Measurements from ENCODE around the gene SURF4. TPM values are rescaled to one million over a fixed set of nuclear protein-coding genes. Genes with fewer than 3 reads are reported as not detected.

The SURF4 gene
- total and polyA plus RNA-seq, 2 of the 13 experiments (the other 11 are each of a cell fraction or from before 2014, with no cell fraction given) = 220 to 265 TPM

DNA sequence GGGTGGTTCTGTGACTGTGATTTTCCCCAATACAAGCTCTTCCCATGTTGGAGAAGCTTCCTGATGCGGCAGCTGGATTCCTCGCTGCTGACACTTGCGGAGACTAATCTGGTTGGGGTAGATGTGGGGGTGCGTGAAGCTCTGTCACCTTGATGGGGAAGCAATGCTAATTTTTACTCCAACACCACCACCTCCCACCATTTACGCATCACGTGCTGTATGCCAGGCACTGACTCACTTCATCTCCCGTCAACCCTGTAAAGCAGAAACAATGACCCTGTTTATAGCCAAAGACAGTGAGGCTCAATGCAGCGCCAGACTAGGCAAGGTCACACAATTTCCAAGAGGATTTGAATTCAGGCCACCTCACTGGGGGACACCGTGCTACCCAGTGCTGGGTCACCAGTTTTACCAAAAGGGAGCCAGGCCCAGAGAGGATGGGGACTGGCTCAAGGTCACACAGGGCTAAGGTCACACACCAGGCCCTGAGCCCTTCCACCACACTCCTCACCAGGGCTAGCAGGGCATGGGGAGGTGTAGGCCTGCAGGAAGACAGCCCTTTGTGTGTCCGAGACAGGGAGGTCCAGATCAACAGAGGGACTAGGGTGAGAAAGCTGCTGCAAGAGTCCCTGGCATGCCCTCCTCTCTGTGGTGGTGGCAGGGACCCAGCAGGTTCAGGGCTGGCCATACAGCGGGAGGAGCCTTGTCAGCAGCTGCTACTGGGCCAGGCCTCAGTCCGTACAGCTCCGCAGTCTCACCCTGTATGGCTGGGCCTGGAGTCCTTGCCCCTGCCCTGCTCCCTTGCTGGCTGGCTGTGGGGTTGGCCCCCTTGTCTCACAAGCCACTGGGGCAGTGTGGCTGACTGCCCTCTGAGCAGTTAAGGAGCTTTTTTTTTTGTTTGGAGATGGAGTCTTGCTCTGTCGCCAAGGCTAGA lies 3.6 kb upstream of the SURF4 start:
- ATAC-seq (no peak), FAIRE-seq (no peak), DNase-seq (ENCODE audit: low spot score) (no peak)
- no TSS peak for BruUV-seq (replicated peaks)
- peak overlapping the region; percentile 56 for H3K4me2 ChIP-seq (ENCODE audit: low read depth, low read length)
- no peak overlapping the region for H2AFZ ChIP-seq (ENCODE audit: low read length)
- H3K9ac ChIP-seq (ENCODE audit: insufficient read depth, low read depth, low read length) = 0 out of 2 replicates have a peak overlapping the region, but pooled peaks have one; percentile 23
- in situ Hi-C loops (cut with HindIII; ENCODE audit: extremely low pct_ligation_motif_present, low pct_unique_long_range_greater_than_20kb) = no loop called here
- H3K27me3 ChIP-seq (ENCODE audit: control insufficient read depth in 1 of 2, insufficient read depth in 2 of 2, low read length in 2 of 2) = no peaks in the 10 kb centered on the region
- peak overlapping the region in 1 of 3 experiments; percentile 7; a peak in 1 of 6 replicates for H3K4me3 ChIP-seq (replicated peaks in 1 of 3; ENCODE audit: insufficient read depth in 1 of 3, low read depth in 2 of 3, low read length in 3 of 3)
- H3K27ac ChIP-seq (ENCODE audit: extremely low read length, insufficient read depth, low read length) = no peak overlapping the region
- H3K36me3 ChIP-seq (replicated peaks in 1 of 2; ENCODE audit: control insufficient read depth in 1 of 2, insufficient read depth in 2 of 2, low read length in 2 of 2) = no peaks in the 10 kb centered on the region
- POLR2A ChIA-PET = interaction anchor here (0.8 to 3.3 kb wide), 4 partner anchors 10 to 80 kb away, joined by 3 to 16 read pairs (median 4); partner anchors contain the start of genes CACFD1, MED22 and RPL7A
- 63% methylated on average over 10 of the region's 14 CpGs for WGBS (ENCODE audit: low lambda C conversion rate)
- CTCF ChIA-PET (ENCODE audit: low intra/inter-chr PET ratio, low total read pairs) = no interaction called here
- intact Hi-C loops (cut with micrococcal nuclease; ENCODE audit: unreplicated experiment) = no loop called here
- peaks cover 11% of the 10 kb centered on the region for H3K79me2 ChIP-seq (ENCODE audit: insufficient read depth, low read length)
- H3K9me3 ChIP-seq (ENCODE audit: low read length) = peaks cover 10% of the 10 kb centered on the region; the same call in 1 of the 2 replicates
- peaks cover 8% of the 10 kb centered on the region; the same call in 1 of the 2 replicates for H4K20me1 ChIP-seq (ENCODE audit: insufficient read depth, low read length)
- peaks cover 44% of the 10 kb centered on the region for H3K4me1 ChIP-seq (ENCODE audit: insufficient read depth, low read length)
- TF ChIP-seq MEIS2 (CRISPR knock-in tag; IDR thresholded peaks at IDR 0.05) (no peak), ZNF768 (CRISPR knock-in tag; IDR thresholded peaks at IDR 0.05) (peak; percentile 80), FOSL2 (CRISPR knock-in tag; IDR thresholded peaks at IDR 0.05) (peak; percentile 79), PTBP1 (IDR thresholded peaks at IDR 0.05; ENCODE audit: low read depth, low read length, poor library complexity, severe bottlenecking) (no peak), ZFY (CRISPR knock-in tag; IDR thresholded peaks at IDR 0.05) (peak; percentile 26; the same call in 1 of the 2 replicates), ZFX (CRISPR knock-in tag; IDR thresholded peaks at IDR 0.05; ENCODE audit: low read depth) (peak; percentile 73; the same call in 1 of the 2 replicates), RFXANK (CRISPR knock-in tag; IDR thresholded peaks at IDR 0.05) (no peak), ZNF326 (CRISPR knock-in tag; IDR thresholded peaks at IDR 0.05; ENCODE audit: borderline replicate concordance) (no peak), REL (CRISPR knock-in tag; conservative IDR thresholded peaks at IDR 0.05) (no peak), ZNF235 (CRISPR knock-in tag; IDR thresholded peaks at IDR 0.05; ENCODE audit: borderline replicate concordance) (no peak)
- TF ChIP-seq, protein P1, sequence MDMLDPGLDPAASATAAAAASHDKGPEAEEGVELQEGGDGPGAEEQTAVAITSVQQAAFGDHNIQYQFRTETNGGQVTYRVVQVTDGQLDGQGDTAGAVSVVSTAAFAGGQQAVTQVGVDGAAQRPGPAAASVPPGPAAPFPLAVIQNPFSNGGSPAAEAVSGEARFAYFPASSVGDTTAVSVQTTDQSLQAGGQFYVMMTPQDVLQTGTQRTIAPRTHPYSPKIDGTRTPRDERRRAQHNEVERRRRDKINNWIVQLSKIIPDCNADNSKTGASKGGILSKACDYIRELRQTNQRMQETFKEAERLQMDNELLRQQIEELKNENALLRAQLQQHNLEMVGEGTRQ (IDR thresholded peaks at IDR 0.05; ENCODE audit: low read depth, low read length) = peak; percentile 57; the same call in 1 of the 2 replicates
- TF ChIP-seq, protein P1 (CRISPR knock-in tag; IDR thresholded peaks at IDR 0.05; ENCODE audit: borderline replicate concordance) = no peak
- TF ChIP-seq, protein P2, sequence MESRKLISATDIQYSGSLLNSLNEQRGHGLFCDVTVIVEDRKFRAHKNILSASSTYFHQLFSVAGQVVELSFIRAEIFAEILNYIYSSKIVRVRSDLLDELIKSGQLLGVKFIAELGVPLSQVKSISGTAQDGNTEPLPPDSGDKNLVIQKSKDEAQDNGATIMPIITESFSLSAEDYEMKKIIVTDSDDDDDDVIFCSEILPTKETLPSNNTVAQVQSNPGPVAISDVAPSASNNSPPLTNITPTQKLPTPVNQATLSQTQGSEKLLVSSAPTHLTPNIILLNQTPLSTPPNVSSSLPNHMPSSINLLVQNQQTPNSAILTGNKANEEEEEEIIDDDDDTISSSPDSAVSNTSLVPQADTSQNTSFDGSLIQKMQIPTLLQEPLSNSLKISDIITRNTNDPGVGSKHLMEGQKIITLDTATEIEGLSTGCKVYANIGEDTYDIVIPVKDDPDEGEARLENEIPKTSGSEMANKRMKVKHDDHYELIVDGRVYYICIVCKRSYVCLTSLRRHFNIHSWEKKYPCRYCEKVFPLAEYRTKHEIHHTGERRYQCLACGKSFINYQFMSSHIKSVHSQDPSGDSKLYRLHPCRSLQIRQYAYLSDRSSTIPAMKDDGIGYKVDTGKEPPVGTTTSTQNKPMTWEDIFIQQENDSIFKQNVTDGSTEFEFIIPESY (CRISPR knock-in tag; IDR thresholded peaks at IDR 0.05) = 0 out of 2 replicates have a peak, but pooled peaks have one; percentile 45
- TF ChIP-seq, protein P3, sequence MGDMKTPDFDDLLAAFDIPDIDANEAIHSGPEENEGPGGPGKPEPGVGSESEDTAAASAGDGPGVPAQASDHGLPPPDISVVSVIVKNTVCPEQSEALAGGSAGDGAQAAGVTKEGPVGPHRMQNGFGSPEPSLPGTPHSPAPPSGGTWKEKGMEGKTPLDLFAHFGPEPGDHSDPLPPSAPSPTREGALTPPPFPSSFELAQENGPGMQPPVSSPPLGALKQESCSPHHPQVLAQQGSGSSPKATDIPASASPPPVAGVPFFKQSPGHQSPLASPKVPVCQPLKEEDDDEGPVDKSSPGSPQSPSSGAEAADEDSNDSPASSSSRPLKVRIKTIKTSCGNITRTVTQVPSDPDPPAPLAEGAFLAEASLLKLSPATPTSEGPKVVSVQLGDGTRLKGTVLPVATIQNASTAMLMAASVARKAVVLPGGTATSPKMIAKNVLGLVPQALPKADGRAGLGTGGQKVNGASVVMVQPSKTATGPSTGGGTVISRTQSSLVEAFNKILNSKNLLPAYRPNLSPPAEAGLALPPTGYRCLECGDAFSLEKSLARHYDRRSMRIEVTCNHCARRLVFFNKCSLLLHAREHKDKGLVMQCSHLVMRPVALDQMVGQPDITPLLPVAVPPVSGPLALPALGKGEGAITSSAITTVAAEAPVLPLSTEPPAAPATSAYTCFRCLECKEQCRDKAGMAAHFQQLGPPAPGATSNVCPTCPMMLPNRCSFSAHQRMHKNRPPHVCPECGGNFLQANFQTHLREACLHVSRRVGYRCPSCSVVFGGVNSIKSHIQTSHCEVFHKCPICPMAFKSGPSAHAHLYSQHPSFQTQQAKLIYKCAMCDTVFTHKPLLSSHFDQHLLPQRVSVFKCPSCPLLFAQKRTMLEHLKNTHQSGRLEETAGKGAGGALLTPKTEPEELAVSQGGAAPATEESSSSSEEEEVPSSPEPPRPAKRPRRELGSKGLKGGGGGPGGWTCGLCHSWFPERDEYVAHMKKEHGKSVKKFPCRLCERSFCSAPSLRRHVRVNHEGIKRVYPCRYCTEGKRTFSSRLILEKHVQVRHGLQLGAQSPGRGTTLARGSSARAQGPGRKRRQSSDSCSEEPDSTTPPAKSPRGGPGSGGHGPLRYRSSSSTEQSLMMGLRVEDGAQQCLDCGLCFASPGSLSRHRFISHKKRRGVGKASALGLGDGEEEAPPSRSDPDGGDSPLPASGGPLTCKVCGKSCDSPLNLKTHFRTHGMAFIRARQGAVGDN (CRISPR knock-in tag; IDR thresholded peaks at IDR 0.05) = peak; percentile 63
